ENCODE measurements around the gene B4GALNT2.

- TF ChIP-seq FOXK2 (IDR thresholded peaks at IDR 0.05) (no peak), SMAD1 (CRISPR knock-in tag; IDR thresholded peaks at IDR 0.05; ENCODE audit: borderline replicate concordance, low read depth) (no peak), CHD2 (IDR thresholded peaks at IDR 0.05; ENCODE audit: low read depth, low read length) (no peak), TP53 (CRISPR knock-in tag; conservative IDR thresholded peaks at IDR 0.05) (no peak), HOMEZ (CRISPR knock-in tag; IDR thresholded peaks at IDR 0.05; ENCODE audit: low read depth) (no peak), IRF2 (CRISPR knock-in tag; IDR thresholded peaks at IDR 0.05) (no peak), POLR2A (IDR thresholded peaks at IDR 0.05; ENCODE audit: insufficient read depth in 1 of 2, low read depth in 2 of 2, low read length in 2 of 2) (no peak), ZSCAN25 (CRISPR knock-in tag; IDR thresholded peaks at IDR 0.05) (no peak), MTA1 (CRISPR knock-in tag; IDR thresholded peaks at IDR 0.05; ENCODE audit: borderline replicate concordance) (no peak), TARDBP (CRISPR knock-in tag; IDR thresholded peaks at IDR 0.05) (no peak), GATA4 (IDR thresholded peaks at IDR 0.05; ENCODE audit: borderline replicate concordance, low read depth) (no peak), REST (IDR thresholded peaks at IDR 0.05; ENCODE audit: borderline replicate concordance in 1 of 2, low read depth in 1 of 2, low read length in 2 of 2) (no peak)
- TF ChIP-seq, protein P1, sequence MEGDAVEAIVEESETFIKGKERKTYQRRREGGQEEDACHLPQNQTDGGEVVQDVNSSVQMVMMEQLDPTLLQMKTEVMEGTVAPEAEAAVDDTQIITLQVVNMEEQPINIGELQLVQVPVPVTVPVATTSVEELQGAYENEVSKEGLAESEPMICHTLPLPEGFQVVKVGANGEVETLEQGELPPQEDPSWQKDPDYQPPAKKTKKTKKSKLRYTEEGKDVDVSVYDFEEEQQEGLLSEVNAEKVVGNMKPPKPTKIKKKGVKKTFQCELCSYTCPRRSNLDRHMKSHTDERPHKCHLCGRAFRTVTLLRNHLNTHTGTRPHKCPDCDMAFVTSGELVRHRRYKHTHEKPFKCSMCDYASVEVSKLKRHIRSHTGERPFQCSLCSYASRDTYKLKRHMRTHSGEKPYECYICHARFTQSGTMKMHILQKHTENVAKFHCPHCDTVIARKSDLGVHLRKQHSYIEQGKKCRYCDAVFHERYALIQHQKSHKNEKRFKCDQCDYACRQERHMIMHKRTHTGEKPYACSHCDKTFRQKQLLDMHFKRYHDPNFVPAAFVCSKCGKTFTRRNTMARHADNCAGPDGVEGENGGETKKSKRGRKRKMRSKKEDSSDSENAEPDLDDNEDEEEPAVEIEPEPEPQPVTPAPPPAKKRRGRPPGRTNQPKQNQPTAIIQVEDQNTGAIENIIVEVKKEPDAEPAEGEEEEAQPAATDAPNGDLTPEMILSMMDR (CRISPR knock-in tag; IDR thresholded peaks at IDR 0.05), result no peak
Measured at GRCh38 chr17:49156256-49156655, 23.7 kb downstream of the B4GALNT2 start.
